Gastroesophageal sphincter (tissue), 3 donors: ENCODE measurements around the gene RPEL1.

Experiments used
- POLR2AphosphoS5 ChIP-seq: sonication (generic); formaldehyde crosslinking; IDR thresholded peaks from one replicate; pipeline ENCODE4 v1.6.1; 2017; ENCODE audit warnings: antibody characterized with exemption
- TF ChIP-seq, protein P1 (sequence below), 4 experiments: fragments of 200-600 bp in 2 of 4; fragments of 450-650 bp in 2 of 4; sonication (generic) in 1 of 4; IDR thresholded peaks; one replicate each; pipeline ENCODE4 v1.5.1; 2017 to 2019; ENCODE audit warnings: antibody characterized with exemption in 4 of 4, mild to moderate bottlenecking in 2 of 4, moderate library complexity in 2 of 4

DNA sequence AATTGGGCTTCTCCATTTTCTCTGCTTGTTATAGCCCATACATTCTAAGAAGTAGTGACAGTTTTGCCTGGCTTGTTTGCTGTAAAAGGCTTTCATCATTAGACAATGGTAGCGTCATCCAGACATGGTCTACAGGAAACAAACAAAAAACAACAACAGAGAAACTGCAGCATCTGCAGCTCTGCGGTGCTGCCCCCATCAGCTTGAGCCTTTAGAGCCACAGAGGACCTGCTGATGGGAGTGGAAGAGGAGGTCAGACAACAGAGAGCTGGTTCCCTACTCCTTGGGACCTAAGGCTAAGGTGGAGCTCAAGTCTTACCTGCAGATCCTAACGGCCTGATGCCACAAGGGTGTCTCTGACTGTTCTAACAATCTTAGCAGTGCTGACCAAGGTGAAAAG is 34.3 kb downstream of the RPEL1 start:
- TF ChIP-seq POLR2AphosphoS5, result no peak
- TF ChIP-seq, protein P1, sequence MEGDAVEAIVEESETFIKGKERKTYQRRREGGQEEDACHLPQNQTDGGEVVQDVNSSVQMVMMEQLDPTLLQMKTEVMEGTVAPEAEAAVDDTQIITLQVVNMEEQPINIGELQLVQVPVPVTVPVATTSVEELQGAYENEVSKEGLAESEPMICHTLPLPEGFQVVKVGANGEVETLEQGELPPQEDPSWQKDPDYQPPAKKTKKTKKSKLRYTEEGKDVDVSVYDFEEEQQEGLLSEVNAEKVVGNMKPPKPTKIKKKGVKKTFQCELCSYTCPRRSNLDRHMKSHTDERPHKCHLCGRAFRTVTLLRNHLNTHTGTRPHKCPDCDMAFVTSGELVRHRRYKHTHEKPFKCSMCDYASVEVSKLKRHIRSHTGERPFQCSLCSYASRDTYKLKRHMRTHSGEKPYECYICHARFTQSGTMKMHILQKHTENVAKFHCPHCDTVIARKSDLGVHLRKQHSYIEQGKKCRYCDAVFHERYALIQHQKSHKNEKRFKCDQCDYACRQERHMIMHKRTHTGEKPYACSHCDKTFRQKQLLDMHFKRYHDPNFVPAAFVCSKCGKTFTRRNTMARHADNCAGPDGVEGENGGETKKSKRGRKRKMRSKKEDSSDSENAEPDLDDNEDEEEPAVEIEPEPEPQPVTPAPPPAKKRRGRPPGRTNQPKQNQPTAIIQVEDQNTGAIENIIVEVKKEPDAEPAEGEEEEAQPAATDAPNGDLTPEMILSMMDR (IDR thresholded peaks at IDR 0.05), result no peak
